CD4-positive, CD25-positive, alpha-beta regulatory T cell (primary cell): Measurements from ENCODE around the gene UCKL1. TPM values are rescaled to one million over a fixed set of nuclear protein-coding genes. Genes with fewer than 3 reads are reported as not detected.

Source experiments
- ATAC-seq, 2 donors: fragments of 150-1000 bp; cut with Tn5 transposase; one replicate each; pipeline ENCODE4 v1.10.0; 2021; ENCODE audit warnings: low read depth in 2 of 2, moderate number of reproducible peaks in 2 of 2, moderate library complexity in 1 of 2
- DNase-seq, 3 donors: peaks; one replicate each; pipeline versions ENCODE4 v3.0.0 to v3.0.0-alpha.2; 2012 to 2022; ENCODE audit warnings: mixed read lengths in 1 of 3
- H3K27ac ChIP-seq: one replicate; pipeline ENCODE4 v1.7.0; 2013; ENCODE audit warnings: mild to moderate bottlenecking, low read length; ENCODE audit not compliant: insufficient read depth, poor library complexity, severe bottlenecking
- H3K27me3 ChIP-seq: one replicate; pipeline ENCODE4 v1.7.0; 2013; ENCODE audit warnings: low read length; ENCODE audit not compliant: control insufficient read depth, insufficient read depth
- H3K36me3 ChIP-seq: one replicate; pipeline ENCODE4 v1.7.0; 2013; ENCODE audit warnings: mild to moderate bottlenecking, low read length, moderate library complexity; ENCODE audit not compliant: control insufficient read depth, insufficient read depth
- H3K4me1 ChIP-seq: 2 replicates; pipeline ENCODE4 v1.7.0; 2013; ENCODE audit warnings: mild to moderate bottlenecking, low read length; ENCODE audit not compliant: insufficient read depth, control insufficient read depth, poor library complexity, severe bottlenecking
- H3K4me3 ChIP-seq: one replicate; pipeline ENCODE4 v1.7.0; 2013; ENCODE audit warnings: low read depth, mild to moderate bottlenecking, low read length, moderate library complexity
- H3K9me3 ChIP-seq, 2 experiments: 1 replicate in 1 of 2; 2 replicates in 1 of 2; pipeline ENCODE4 v1.7.0; 2013; ENCODE audit warnings: low read length in 2 of 2, mild to moderate bottlenecking in 1 of 2, moderate library complexity in 1 of 2; ENCODE audit not compliant: control insufficient read depth in 2 of 2
- H3K27ac Mint-ChIP-seq, 3 donors: one replicate each; pipeline ENCODE4 v1.8.0; 2020 to 2022; ENCODE audit warnings: mild to moderate bottlenecking in 3 of 3, mixed read lengths in 3 of 3, moderate library complexity in 2 of 3
- H3K27me3 Mint-ChIP-seq: one replicate; pipeline ENCODE4 v1.8.0; 2022; ENCODE audit warnings: mild to moderate bottlenecking, mixed read lengths
- H3K36me3 Mint-ChIP-seq: one replicate; pipeline ENCODE4 v1.8.0; 2020; ENCODE audit warnings: mixed read lengths
- H3K4me1 Mint-ChIP-seq, 4 donors: one replicate each; pipeline ENCODE4 v1.8.0; 2020 to 2022; ENCODE audit warnings: mixed read lengths in 4 of 4, mild to moderate bottlenecking in 1 of 4
- H3K4me3 Mint-ChIP-seq, 4 donors: one replicate each; pipeline ENCODE4 v1.8.0; 2020 to 2022; ENCODE audit warnings: mild to moderate bottlenecking in 4 of 4, mixed read lengths in 4 of 4, moderate library complexity in 3 of 4
- H3K9me3 Mint-ChIP-seq, 7 donors: one replicate each; pipeline ENCODE4 v1.8.0; 2020 to 2022; ENCODE audit warnings: mixed read lengths in 7 of 7, mild to moderate bottlenecking in 3 of 7, moderate library complexity in 2 of 7
- polyA plus RNA-seq, 4 donors: library from polyadenylated mRNA; unstranded; fragments of 300-500 nt; fragmentation: Illumina TruSeq; gene quantifications; one replicate each; pipeline ENCODE4 v1.2.3, GENCODE V29; 2021
- total RNA-seq: library from RNA; stranded (reverse); gene quantifications from one replicate; pipeline ENCODE4 v1.2.3, GENCODE V29; 2022

UCKL1 gene
- total and polyA plus RNA-seq, 5 donors from 2014 or later: 25.1 to 43.0 (median 32.6) TPM

GRCh38 chr20:63891061-63892002, 64.9 kb downstream of the UCKL1 start:
- Histone ChIP-seq H3K9me3 (no peaks in the 10 kb centered on the region), H3K4me3 (no peak overlapping the region), H3K36me3 (peaks cover 35% of the 10 kb centered on the region), H3K4me1 (peaks cover 8% of the 10 kb centered on the region), H3K27me3 (no peaks in the 10 kb centered on the region), H3K27ac (no peak overlapping the region)
- DNase-seq (no peak), ATAC-seq (no peak)
- Mint-ChIP-seq H3K27me3 (no peaks in the 10 kb centered on the region), H3K9me3 (no peaks in the 10 kb centered on the region), H3K27ac (peak overlapping the region in 1 of 3 donors; percentile 37), H3K36me3 (peaks cover 9% of the 10 kb centered on the region), H3K4me3 (peak overlapping the region in 2 of 4 donors; percentile 42 to 62), H3K4me1 (peaks cover 5 to 13% (median 10%) of the 10 kb centered on the region in 4 donors)

- ATAC-seq (no peak), DNase-seq (no peak)
- Histone ChIP-seq H3K27ac (no peak overlapping the region), H3K4me1 (peaks cover 1% of the 10 kb centered on the region), H3K36me3 (peaks cover 35% of the 10 kb centered on the region), H3K27me3 (no peaks in the 10 kb centered on the region), H3K9me3 (no peaks in the 10 kb centered on the region), H3K4me3 (no peak overlapping the region)
- Mint-ChIP-seq H3K27me3 (no peaks in the 10 kb centered on the region), H3K4me1 (peaks cover under 1 to 6% (median 4%) of the 10 kb centered on the region in 4 donors), H3K27ac (no peak overlapping the region), H3K4me3 (no peak overlapping the region), H3K36me3 (peaks cover 9% of the 10 kb centered on the region), H3K9me3 (no peaks in the 10 kb centered on the region)
Observed at GRCh38 chr20:63890616-63891015, 65.6 kb downstream of the UCKL1 start.

GRCh38 chr20:63890201-63890576, 66.0 kb downstream of the UCKL1 start:
- H3K27me3 ChIP-seq: no peaks in the 10 kb centered on the region
- no peaks in the 10 kb centered on the region for H3K9me3 ChIP-seq
- no peaks in the 10 kb centered on the region for H3K27me3 Mint-ChIP-seq
- no peak overlapping the region for H3K4me3 ChIP-seq
- peaks cover 9% of the 10 kb centered on the region for H3K36me3 Mint-ChIP-seq
- H3K9me3 Mint-ChIP-seq: no peaks in the 10 kb centered on the region
- H3K4me3 Mint-ChIP-seq: no peak overlapping the region
- DNase-seq (no peak), ATAC-seq (no peak)
- peaks cover 38% of the 10 kb centered on the region for H3K36me3 ChIP-seq
- peaks cover 0 to 5% (median 4%) of the 10 kb centered on the region in 4 donors for H3K4me1 Mint-ChIP-seq
- H3K27ac Mint-ChIP-seq: no peak overlapping the region
- H3K4me1 ChIP-seq: no peaks in the 10 kb centered on the region
- no peak overlapping the region for H3K27ac ChIP-seq

Other genes with a start within 250 kb of the UCKL1 start
- gene ARFRP1, start 248.4 kb downstream of the UCKL1 start, total RNA-seq: 51.6 TPM
- 10 to 100 TPM; 56.6 to 65.7 (median 63.1) TPM for gene ARFRP1, start 248.4 kb downstream of the UCKL1 start, polyA plus RNA-seq
- 51.5 TPM for gene ZGPAT, start 248.4 kb downstream of the UCKL1 start, total RNA-seq
- gene ZGPAT, start 248.4 kb downstream of the UCKL1 start, polyA plus RNA-seq: 10 to 100 TPM; 34.0 to 43.2 (median 40.3) TPM
- gene LIME1, start 219.8 kb downstream of the UCKL1 start, total RNA-seq: 237 TPM
- gene LIME1, start 219.8 kb downstream of the UCKL1 start, polyA plus RNA-seq: 100 to 1,000 TPM; 338 to 547 (median 430) TPM
- 110 TPM for gene SLC2A4RG, start 216.6 kb downstream of the UCKL1 start, total RNA-seq
- 1 to 10 TPM; 2.9 to 7.7 (median 4.5) TPM for gene SLC2A4RG, start 216.6 kb downstream of the UCKL1 start, polyA plus RNA-seq
- 0.49 TPM for gene ZBTB46, start 125.2 kb downstream of the UCKL1 start, total RNA-seq
- gene ZBTB46, start 125.2 kb downstream of the UCKL1 start, polyA plus RNA-seq: under 1 TPM in 2 of 4 donors, not detected in 2; 0.03 to 0.09 TPM
- gene ABHD16B, start 94.9 kb downstream of the UCKL1 start, total RNA-seq: not detected
- gene ABHD16B, start 94.9 kb downstream of the UCKL1 start, polyA plus RNA-seq: under 1 TPM in 1 of 4 donors, not detected in 3; 0.21 TPM
- 33.7 TPM for gene TPD52L2, start 91.1 kb downstream of the UCKL1 start, total RNA-seq
- gene TPD52L2, start 91.1 kb downstream of the UCKL1 start, polyA plus RNA-seq: 10 to 100 TPM; 69.0 to 72.1 (median 69.9) TPM
- gene DNAJC5, start 61.3 kb downstream of the UCKL1 start, total RNA-seq: 34.9 TPM
- gene DNAJC5, start 61.3 kb downstream of the UCKL1 start, polyA plus RNA-seq: 1 to 10 TPM; 5.0 to 7.0 (median 5.8) TPM
- gene ZNF512B, start 13.5 kb upstream of the UCKL1 start, total RNA-seq: 21.2 TPM
- gene ZNF512B, start 13.5 kb upstream of the UCKL1 start, polyA plus RNA-seq: under 1 TPM; 0.41 to 0.47 (median 0.45) TPM
- gene SAMD10, start 23.2 kb upstream of the UCKL1 start, total RNA-seq: 14.3 TPM
- 1 to 10 TPM; 5.9 to 8.3 (median 7.2) TPM for gene SAMD10, start 23.2 kb upstream of the UCKL1 start, polyA plus RNA-seq
- 61.8 TPM for gene PRPF6, start 24.7 kb upstream of the UCKL1 start, total RNA-seq
- 10 to 100 TPM; 76.8 to 85.3 (median 80.1) TPM for gene PRPF6, start 24.7 kb upstream of the UCKL1 start, polyA plus RNA-seq
- gene C20orf204, start 79.8 kb upstream of the UCKL1 start, total RNA-seq: 6.0 TPM
- gene C20orf204, start 79.8 kb upstream of the UCKL1 start, polyA plus RNA-seq: 1 to 10 TPM in 1 of 4 donors, under 1 TPM in 2, not detected in 1; 0.89 to 1.4 (median 0.91) TPM
- not detected for gene SOX18, start 93.2 kb upstream of the UCKL1 start, total RNA-seq
- not detected for gene SOX18, start 93.2 kb upstream of the UCKL1 start, polyA plus RNA-seq
- gene TCEA2, start 106.8 kb upstream of the UCKL1 start, total RNA-seq: 24.8 TPM
- 10 to 100 TPM; 17.7 to 27.1 (median 20.9) TPM for gene TCEA2, start 106.8 kb upstream of the UCKL1 start, polyA plus RNA-seq
- gene RGS19, start 123.1 kb upstream of the UCKL1 start, total RNA-seq: 50.7 TPM
- gene RGS19, start 123.1 kb upstream of the UCKL1 start, polyA plus RNA-seq: 100 to 1,000 TPM in 2 of 4 donors, 10 to 100 TPM in 2; 79.4 to 105 (median 95.0) TPM
- gene OPRL1, start 123.7 kb upstream of the UCKL1 start, total RNA-seq: 1.3 TPM
- 1 to 10 TPM in 1 of 4 donors, under 1 TPM in 3; 0.58 to 1.1 (median 0.59) TPM for gene OPRL1, start 123.7 kb upstream of the UCKL1 start, polyA plus RNA-seq
- not detected for gene LKAAEAR1, start 128.0 kb upstream of the UCKL1 start, total RNA-seq
- 1 to 10 TPM in 1 of 4 donors, under 1 TPM in 1, not detected in 2; 0.42 to 1.4 TPM for gene LKAAEAR1, start 128.0 kb upstream of the UCKL1 start, polyA plus RNA-seq
- gene NPBWR2, start 151.1 kb upstream of the UCKL1 start, total RNA-seq: not detected
- not detected for gene NPBWR2, start 151.1 kb upstream of the UCKL1 start, polyA plus RNA-seq
- not detected for gene MYT1, start 208.0 kb upstream of the UCKL1 start, total RNA-seq
- gene MYT1, start 208.0 kb upstream of the UCKL1 start, polyA plus RNA-seq: under 1 TPM in 1 of 4 donors, not detected in 3; 0.14 TPM